Sciatic nerve (tissue), 2 donors: ENCODE data around the gene CHCHD6. TPM values are rescaled to one million over a fixed set of nuclear protein-coding genes. Genes with fewer than 3 reads are reported as not detected.

Experiments
- ATAC-seq: fragments of 200-7000 bp; cut with Tn5 transposase; one replicate; pipeline ENCODE4 v1.9.1; 2020; ENCODE audit warnings: mild to moderate bottlenecking, moderate library complexity
- DNase-seq: peaks from one replicate; pipeline ENCODE4 v3.0.0-alpha.2; 2020; ENCODE audit warnings: low spot score
- intact Hi-C: fragments of 100-400 bp; cut with DNase I; formaldehyde crosslinking; loops from one replicate; pipeline ENCODE4 v1.14.2; 2022
- total RNA-seq: library from RNA; stranded (reverse); fragmentation: NEBNext Ultra II Directional; extraction: Animal tissue kit (Norgen Biotek cat#: 25700); gene quantifications from one replicate; pipeline ENCODE4 v1.2.1, GENCODE V29; 2021
- donor health status: DM: no; HTN: no; CAD: no.
- donor health status: DM: no; HTN: no; CAD: no.

CHCHD6 gene
- total RNA-seq, 1 donor from 2014 or later = 19.1 TPM

DNA sequence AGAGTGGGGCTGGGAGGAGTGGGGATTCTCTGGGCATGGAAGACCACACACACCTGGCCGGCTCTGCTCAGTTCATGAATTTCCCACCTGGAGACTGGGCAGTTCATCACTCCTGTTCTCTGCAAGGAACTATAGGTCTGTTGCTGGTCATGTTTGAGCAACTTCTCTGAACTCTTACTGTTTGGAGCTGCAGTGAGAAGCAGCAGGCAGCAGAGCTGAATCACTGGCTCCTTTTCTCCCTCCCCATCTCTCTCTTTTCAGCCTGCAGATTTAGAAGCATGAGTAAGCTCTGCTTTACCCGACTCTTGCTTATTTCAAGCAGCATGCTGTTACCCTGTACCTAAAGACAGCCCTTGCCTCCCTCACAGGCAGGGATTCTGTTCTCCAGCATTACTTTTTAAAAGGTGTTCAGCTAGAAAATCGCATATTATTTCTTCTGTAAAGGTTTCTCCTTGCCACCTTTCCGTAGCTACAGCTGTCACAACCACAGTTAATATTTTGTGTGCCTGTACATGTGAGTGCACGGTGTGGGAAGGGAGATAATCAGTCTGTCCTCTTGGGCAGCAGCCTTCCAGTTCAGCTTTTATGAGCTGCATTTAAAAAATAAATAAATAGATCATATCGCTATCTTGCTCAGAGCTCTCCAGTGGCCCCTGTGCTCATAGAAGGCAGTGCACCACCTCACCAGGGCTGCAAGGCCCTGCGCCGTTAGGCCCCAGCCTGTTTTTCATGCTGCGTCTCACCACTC is 131.6 kb downstream of the CHCHD6 start:
- intact Hi-C loops = no loop called here
- DNase-seq = no peak
- ATAC-seq = no peak

DNA sequence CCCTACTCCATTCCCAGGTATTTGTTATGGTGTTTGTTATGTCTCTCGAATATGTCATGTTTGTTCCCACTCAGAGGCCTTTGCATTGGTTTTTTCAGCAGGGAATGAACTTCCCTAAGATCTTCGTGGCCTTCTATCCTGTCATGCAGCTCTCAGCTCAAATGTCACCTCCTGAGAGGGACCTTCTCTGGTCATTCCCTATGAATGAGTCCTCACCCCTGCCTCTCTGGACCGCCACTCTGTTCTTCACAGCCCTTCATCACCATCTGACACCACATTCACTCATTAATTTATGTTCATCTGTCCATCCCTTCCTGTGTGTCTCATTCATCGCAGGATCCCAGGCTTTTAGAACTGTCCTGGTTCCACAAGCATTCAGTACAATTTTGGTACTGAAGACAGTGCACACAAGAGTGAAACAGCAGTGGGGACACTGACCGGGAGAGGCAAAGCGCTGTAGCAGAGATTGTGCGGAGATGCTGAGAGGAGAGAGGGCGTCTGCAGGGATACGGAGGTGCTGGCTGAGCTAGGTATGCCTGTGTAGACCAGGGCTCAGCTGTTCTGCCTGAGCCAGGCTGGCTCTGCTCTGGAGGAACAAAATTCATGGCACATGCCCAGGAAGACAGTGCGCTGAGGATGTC is 132.3 kb downstream of the CHCHD6 start:
- intact Hi-C loops = no loop called here
- ATAC-seq = no peak
- DNase-seq = no peak

GRCh38 chr3:126837773-126838172 is 133.7 kb downstream of the CHCHD6 start:
- no peak for DNase-seq
- intact Hi-C loops = no loop called here
- no peak for ATAC-seq

DNA sequence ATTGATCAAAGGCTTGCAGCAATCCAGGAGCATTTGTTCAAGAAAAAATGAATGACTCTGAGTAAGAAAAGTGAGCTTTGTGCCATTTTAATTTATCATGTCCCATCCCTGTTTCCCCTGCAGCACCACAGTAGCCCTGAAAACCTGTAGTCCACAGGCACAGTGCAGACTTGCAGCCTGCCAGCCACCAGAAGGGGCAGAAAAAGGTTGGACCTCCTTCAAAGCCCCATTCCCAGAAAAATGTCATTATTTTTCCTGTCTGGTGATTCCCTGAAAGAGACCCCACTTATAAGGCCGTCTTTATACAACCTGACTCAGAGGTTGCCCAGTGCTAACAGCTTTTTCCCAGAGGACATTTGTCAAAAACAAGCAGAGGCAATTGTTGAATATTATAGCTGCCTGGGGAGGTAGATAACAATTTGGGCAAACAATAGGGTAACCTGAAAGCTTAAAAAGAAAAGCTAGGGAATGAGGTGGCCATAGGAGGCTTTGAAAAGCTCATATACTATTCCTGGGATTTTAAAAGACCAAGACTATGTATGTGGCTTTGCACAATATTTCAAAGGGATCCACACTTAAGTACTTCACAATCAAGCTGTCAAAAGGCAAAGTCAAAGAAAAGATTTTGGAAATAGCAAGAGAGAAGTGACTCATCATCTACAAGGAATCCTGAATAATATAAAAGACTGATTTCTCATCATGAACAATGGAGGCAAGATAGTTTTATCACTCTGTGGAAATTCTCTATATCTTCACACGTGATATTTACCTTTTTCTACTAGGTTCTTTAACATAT is 142.1 kb downstream of the CHCHD6 start:
- no peak for ATAC-seq
- intact Hi-C loops = no loop called here
- no peak for DNase-seq

DNA sequence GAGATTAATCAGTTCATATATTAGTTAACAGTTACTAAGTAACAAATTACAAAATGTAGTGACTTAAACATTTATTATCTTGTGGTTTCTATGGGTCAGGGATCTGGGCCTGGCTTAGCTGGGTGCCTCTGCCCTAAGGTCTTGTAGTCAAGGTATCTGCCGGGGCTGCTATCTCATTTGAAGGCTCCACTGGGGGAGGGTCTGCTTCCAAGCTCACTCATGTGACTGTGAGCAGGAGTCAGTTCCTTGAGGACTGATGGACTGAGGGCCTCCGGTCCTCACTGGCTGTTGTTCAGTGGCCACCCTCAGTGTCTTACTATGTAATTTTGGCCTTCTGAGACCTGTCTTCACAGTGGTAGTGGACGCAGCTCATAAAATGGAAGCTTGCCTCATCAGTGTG is 143.0 kb downstream of the CHCHD6 start:
- DNase-seq = no peak
- intact Hi-C loops = no loop called here

DNA sequence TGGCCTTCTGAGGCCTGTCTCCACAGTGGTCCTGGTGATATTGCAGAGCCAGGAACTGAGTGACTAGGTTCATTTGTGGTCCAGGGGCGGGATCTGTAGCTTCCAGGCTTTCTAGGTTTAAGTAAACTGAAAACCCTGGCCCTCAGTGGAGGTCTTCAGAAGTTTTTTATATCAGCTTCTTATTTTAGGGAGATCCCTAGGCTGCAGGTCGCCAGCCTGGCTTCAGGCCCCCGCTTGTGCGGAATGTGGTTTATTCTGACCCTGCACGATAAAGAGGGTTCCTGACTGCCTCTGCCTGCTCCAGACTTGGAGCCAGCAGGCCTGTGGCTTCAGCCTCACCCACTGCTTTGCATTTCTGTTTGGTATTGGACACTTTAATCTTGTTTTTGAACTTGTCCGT is 145.0 kb downstream of the CHCHD6 start:
- intact Hi-C loops = no loop called here
- DNase-seq (no peak), ATAC-seq (no peak)

More for the DNA sequence above, 143.0 kb downstream of the CHCHD6 start:
- ATAC-seq = no peak

- no peak for ATAC-seq
- intact Hi-C loops = no loop called here
- DNase-seq = no peak
Observed at GRCh38 chr3:126849768-126850167, 145.7 kb downstream of the CHCHD6 start.

DNA sequence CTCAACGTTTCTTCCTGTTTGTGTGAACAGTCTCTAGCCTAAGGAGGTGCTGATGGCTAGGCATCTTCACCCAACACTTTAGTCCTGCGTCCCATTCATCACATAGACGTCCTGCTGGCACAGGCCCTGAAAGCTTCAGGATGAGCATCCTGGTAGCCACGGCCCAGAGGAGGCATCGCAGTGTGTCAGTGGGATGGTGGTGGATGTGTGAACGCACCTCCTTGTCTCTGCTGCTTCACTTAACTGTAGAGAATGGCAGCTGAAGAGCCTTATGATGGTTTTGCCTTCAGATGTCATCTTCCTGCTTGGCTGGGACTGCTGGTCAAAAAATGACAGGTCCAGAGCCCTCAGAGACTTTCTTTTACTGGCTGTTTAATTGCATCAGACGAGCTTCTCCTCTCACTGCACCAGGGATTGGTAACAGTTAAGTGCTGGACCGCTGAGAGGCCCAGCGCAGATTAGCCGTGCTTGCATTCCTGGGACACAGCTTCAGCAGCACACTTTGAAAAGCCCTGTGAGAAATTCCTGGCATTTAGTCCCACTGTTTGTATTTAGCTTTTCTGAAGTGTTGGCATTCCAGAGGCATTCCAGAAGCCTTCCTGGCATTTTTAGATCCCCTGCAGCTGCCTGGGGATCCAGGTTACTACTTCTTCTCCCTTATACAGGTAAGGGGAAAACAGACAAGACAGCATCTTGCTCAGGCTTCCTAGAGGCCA is 146.5 kb downstream of the CHCHD6 start:
- DNase-seq (no peak), ATAC-seq (no peak)
- intact Hi-C loops = no loop called here

- DNase-seq = no peak
- intact Hi-C loops = no loop called here
- ATAC-seq = no peak
Observed at GRCh38 chr3:126851382-126851781, 147.3 kb downstream of the CHCHD6 start.

DNA sequence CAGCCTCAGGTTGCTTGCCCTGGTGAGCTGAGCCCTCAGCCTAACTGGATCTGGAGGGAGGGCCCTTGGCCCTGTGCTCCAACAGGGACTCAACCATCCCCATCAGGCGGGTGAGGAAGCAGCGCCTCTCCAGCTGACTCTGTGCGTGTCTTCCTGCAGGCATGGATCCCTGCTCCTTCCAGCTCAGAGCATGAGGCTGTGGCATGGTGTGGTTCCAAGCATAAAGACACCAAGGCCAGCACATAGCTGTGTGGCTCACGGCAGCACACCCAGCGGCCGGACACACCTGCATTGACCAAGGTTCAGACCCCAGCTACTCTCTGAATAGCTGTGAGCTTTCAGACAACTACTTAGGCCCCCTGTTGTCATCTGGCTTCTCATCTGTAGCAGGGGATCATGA is 147.9 kb downstream of the CHCHD6 start:
- no peak for ATAC-seq
- intact Hi-C loops = no loop called here
- DNase-seq = no peak

GRCh38 chr3:126852511-126852910 is 148.5 kb downstream of the CHCHD6 start:
- ATAC-seq (no peak), DNase-seq (no peak)
- intact Hi-C loops = no loop called here

- intact Hi-C loops = no loop called here
- ATAC-seq = no peak
- DNase-seq = no peak
Observed at GRCh38 chr3:126854666-126855065, 150.6 kb downstream of the CHCHD6 start.

DNA sequence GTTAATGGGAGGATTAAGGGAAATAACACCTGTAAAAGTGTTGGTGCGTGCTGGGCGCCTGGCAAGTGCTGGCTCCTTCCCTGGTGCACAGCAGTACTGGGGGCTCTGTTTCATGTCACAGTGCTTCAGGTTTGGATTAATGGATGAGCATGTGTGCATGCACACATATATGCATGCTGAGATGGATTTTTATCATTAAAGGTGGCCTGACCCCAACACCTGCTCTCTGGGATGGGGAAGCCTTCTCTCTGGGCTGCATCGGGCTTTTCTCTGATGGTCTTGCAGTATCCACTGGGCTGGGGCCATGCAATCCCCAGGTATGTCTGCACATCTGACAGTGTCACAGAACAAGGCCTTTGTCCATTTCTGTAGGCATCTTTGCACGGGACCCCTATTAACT is 151.3 kb downstream of the CHCHD6 start:
- DNase-seq = no peak
- intact Hi-C loops = no loop called here
- ATAC-seq = no peak

DNA sequence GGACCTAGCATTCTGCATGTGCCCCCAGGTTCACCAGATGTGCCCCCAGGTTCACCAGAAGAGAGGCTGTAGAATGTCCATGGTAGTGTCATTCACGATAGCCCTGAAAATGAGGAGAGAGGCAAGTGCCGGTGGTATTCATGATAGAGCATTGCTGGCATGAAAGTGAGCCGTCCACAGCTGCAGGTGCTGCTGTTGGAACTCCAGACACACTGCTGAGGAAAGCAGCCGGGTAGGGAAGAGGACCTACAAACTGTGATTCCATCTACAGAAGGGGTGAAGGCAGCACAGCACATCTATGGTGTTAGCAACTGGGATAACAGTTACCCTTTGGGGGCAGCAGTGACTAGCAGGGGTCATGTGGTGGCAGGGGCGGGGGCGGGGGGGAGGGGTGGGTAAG is 153.9 kb downstream of the CHCHD6 start:
- no peak for DNase-seq

GRCh38 chr3:126858401-126858800 is 154.4 kb downstream of the CHCHD6 start:
- no peak for ATAC-seq
- DNase-seq = no peak
- intact Hi-C loops = no loop called here

More for the DNA sequence above, 153.9 kb downstream of the CHCHD6 start:
- intact Hi-C loops = no loop called here
- no peak for ATAC-seq

GRCh38 chr3:126858887-126859286 is 154.8 kb downstream of the CHCHD6 start:
- ATAC-seq (no peak), DNase-seq (no peak)
- intact Hi-C loops = no loop called here

DNA sequence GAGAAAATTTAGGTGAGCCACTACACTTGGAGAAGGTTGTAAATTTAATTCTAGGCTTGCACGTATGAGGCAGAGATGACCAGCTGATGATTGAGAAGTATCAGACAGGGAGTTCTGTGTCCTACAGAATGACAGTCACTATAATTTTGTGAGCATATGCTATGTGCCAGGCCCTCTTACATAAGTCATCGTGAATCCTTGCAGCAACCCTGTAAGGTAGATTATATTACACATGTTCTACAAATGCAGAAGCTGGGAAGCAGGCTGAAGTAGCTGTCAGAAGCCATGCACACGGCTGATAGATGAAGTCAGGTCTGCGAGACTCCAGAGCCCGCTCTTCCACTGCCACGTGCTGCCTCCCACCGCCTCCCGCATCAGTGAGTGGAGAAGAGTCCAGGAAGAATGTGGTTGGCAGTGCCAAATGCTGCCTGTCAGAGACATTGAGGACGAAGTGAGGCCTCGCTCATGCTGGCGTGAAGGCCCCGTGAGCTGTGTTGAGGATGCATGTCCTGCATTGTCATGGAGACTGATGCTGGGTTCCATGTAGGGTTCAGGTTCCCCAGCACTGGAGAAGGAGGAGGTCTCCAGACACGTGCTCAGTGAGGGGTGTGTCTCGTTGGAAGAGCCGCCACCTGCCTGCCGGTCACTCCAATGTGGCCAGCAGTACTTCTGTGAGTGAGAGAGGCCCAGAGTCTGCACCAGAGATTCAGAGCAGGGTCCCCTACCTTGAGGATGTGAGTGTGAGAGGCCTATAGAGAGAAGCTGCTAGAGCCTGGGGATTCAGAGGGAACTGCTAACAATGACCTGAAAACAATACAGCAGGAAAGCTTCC is 155.6 kb downstream of the CHCHD6 start:
- DNase-seq (no peak), ATAC-seq (no peak)
- intact Hi-C loops = no loop called here

- ATAC-seq = no peak
Observed at GRCh38 chr3:126865736-126866135, 161.7 kb downstream of the CHCHD6 start.

More at GRCh38 chr3:126865736-126866135, 161.7 kb downstream of the CHCHD6 start:
- intact Hi-C loops = no loop called here
- DNase-seq = no peak
